Neural progenitor cell (in vitro differentiated cells): Measurements from ENCODE around the gene CAPN12. TPM values are rescaled to one million over a fixed set of nuclear protein-coding genes. Genes with fewer than 3 reads are reported as not detected.
"Not testable (repeated sequence)": the region's sequence is repeated elsewhere in the genome, so short reads cannot be mapped to it uniquely, and the experiment has no call there.

Source experiments
- DNase-seq: peaks from one replicate; pipeline ENCODE4 v3.0.0-alpha.2; 2016; ENCODE audit warnings: low spot score
- H2AFZ ChIP-seq: fragments of 200-600 bp; sonication (generic); replicated peaks from 2 replicates; pipeline ENCODE4 v1.6.1; 2016; ENCODE audit warnings: antibody characterized with exemption
- H3F3A ChIP-seq: fragments of 200-600 bp; sonication (generic); 2 replicates; pipeline ENCODE4 v1.6.1; 2016; ENCODE audit warnings: antibody characterized with exemption, low read depth
- H3K27ac ChIP-seq: fragments of 200-600 bp; sonication (generic); 2 replicates; pipeline ENCODE4 v1.5.1; 2016; ENCODE audit warnings: mild to moderate bottlenecking
- H3K27me3 ChIP-seq: fragments of 200-600 bp; sonication (generic); 2 replicates; pipeline ENCODE4 v1.6.1; 2016; ENCODE audit warnings: mild to moderate bottlenecking, moderate library complexity
- H3K36me3 ChIP-seq: fragments of 200-600 bp; sonication (generic); 2 replicates; pipeline ENCODE4 v1.5.1; 2016
- H3K4me1 ChIP-seq: fragments of 200-600 bp; sonication (generic); 2 replicates; pipeline ENCODE4 v1.6.1; 2016; ENCODE audit warnings: mixed run types
- H3K4me2 ChIP-seq: fragments of 200-600 bp; sonication (generic); 2 replicates; pipeline ENCODE4 v1.6.1; 2016
- H3K4me3 ChIP-seq: fragments of 200-600 bp; sonication (generic); 2 replicates; pipeline ENCODE4 v1.5.1; 2016
- H3K79me2 ChIP-seq: fragments of 200-600 bp; sonication (generic); 2 replicates; pipeline ENCODE4 v1.6.1; 2016; ENCODE audit warnings: low read depth
- H3K9ac ChIP-seq: fragments of 200-600 bp; sonication (generic); 2 replicates; pipeline ENCODE4 v1.6.1; 2016
- H3K9me3 ChIP-seq: fragments of 200-600 bp; sonication (generic); 2 replicates; pipeline ENCODE4 v1.5.1; 2016; ENCODE audit warnings: low read depth
- H4K20me1 ChIP-seq: fragments of 200-600 bp; sonication (generic); 2 replicates; pipeline ENCODE4 v1.6.1; 2016; ENCODE audit warnings: low read depth
- H3K27ac Mint-ChIP-seq: 3 replicates; pipeline ENCODE4 v1.8.0; 2021; ENCODE audit warnings: mixed read lengths
- H3K27me3 Mint-ChIP-seq: 2 replicates; pipeline ENCODE4 v1.8.0; 2022; ENCODE audit warnings: low read depth, mild to moderate bottlenecking, inconsistent platforms, moderate library complexity, mixed read lengths; ENCODE audit not compliant: insufficient read depth
- H3K36me3 Mint-ChIP-seq: 3 replicates; pipeline ENCODE4 v1.8.0; 2021; ENCODE audit warnings: mixed read lengths
- H3K4me1 Mint-ChIP-seq: 3 replicates; pipeline ENCODE4 v1.8.0; 2021; ENCODE audit warnings: mixed read lengths
- H3K4me3 Mint-ChIP-seq: 3 replicates; pipeline ENCODE4 v1.8.0; 2021; ENCODE audit warnings: mild to moderate bottlenecking, moderate library complexity, mixed read lengths
- H3K9me3 Mint-ChIP-seq: 3 replicates; pipeline ENCODE4 v1.8.0; 2020; ENCODE audit warnings: mixed read lengths
- CTCF ChIP-seq: fragments of 200-600 bp; sonication (generic); IDR thresholded peaks from 2 replicates; pipeline ENCODE4 v1.5.1; 2017; ENCODE audit warnings: antibody characterized with exemption, mild to moderate bottlenecking
- EZH2 ChIP-seq: fragments of 200-600 bp; sonication (generic); IDR thresholded peaks from 2 replicates; pipeline ENCODE4 v1.6.1; 2017; ENCODE audit warnings: antibody characterized with exemption, mild to moderate bottlenecking, moderate library complexity
- EZH2phosphoT487 ChIP-seq: fragments of 200-600 bp; sonication (generic); IDR thresholded peaks from 2 replicates; pipeline ENCODE4 v1.6.1; 2017; ENCODE audit warnings: antibody characterized with exemption
- total RNA-seq: library from RNA; depleted of rRNA; stranded (reverse); fragments of >200 nt; gene quantifications from 2 replicates; pipeline ENCODE4 v1.2.3, GENCODE V29; 2015; ENCODE audit warnings: low replicate concordance

The CAPN12 gene
- total RNA-seq, 1 donor from 2014 or later, result 1.0 TPM

- no peak overlapping the region for H3K4me3 Mint-ChIP-seq
- no peaks in the 10 kb centered on the region for H3K36me3 Mint-ChIP-seq
- Histone ChIP-seq H3F3A (no peaks in the 10 kb centered on the region), H3K4me1 (no peaks in the 10 kb centered on the region), H3K9me3 (no peaks in the 10 kb centered on the region), H4K20me1 (no peaks in the 10 kb centered on the region), H3K27me3 (no peaks in the 10 kb centered on the region), H3K4me2 (no peak overlapping the region), H3K4me3 (no peak overlapping the region), H3K36me3 (no peaks in the 10 kb centered on the region), H3K79me2 (no peaks in the 10 kb centered on the region), H3K27ac (no peak overlapping the region), H2AFZ (no peak overlapping the region), H3K9ac (no peak overlapping the region)
- no peak for TF ChIP-seq CTCF
- TF ChIP-seq EZH2, result no peak
- peaks cover 3% of the 10 kb centered on the region for H3K4me1 Mint-ChIP-seq
- peaks cover 4% of the 10 kb centered on the region for H3K27me3 Mint-ChIP-seq
- DNase-seq, result no peak
- no peaks in the 10 kb centered on the region for H3K9me3 Mint-ChIP-seq
- H3K27ac Mint-ChIP-seq, result no peak overlapping the region
These were observed 42.4 kb upstream of the CAPN12 start for GRCh38 chr19:38786572-38787265.

- H3K27me3 ChIP-seq, H3K9me3 Mint-ChIP-seq, H3K4me2 ChIP-seq, H3K79me2 ChIP-seq, H3K4me1 ChIP-seq, H3K27me3 Mint-ChIP-seq, H3K4me1 Mint-ChIP-seq, H3K4me3 Mint-ChIP-seq, DNase-seq, H3K36me3 ChIP-seq, H2AFZ ChIP-seq, H3K27ac ChIP-seq, H4K20me1 ChIP-seq, H3K4me3 ChIP-seq, H3K36me3 Mint-ChIP-seq, H3K9me3 ChIP-seq, H3K9ac ChIP-seq, H3F3A ChIP-seq, H3K27ac Mint-ChIP-seq: not testable (repeated sequence)
These were observed 41.8 kb upstream of the CAPN12 start for GRCh38 chr19:38786061-38786460.

GRCh38 chr19:38785187-38785699 is 41.0 kb upstream of the CAPN12 start:
- Histone ChIP-seq H3K4me2 (no peak overlapping the region), H3F3A (no peaks in the 10 kb centered on the region), H2AFZ (no peak overlapping the region), H3K27ac (no peak overlapping the region), H4K20me1 (no peaks in the 10 kb centered on the region), H3K27me3 (no peaks in the 10 kb centered on the region), H3K9ac (no peak overlapping the region), H3K4me3 (no peak overlapping the region), H3K9me3 (no peaks in the 10 kb centered on the region), H3K36me3 (no peaks in the 10 kb centered on the region), H3K79me2 (no peaks in the 10 kb centered on the region), H3K4me1 (no peaks in the 10 kb centered on the region)
- Mint-ChIP-seq H3K27ac (no peak overlapping the region), H3K4me1 (peaks cover 3% of the 10 kb centered on the region), H3K9me3 (no peaks in the 10 kb centered on the region), H3K27me3 (peaks cover 4% of the 10 kb centered on the region), H3K36me3 (no peaks in the 10 kb centered on the region), H3K4me3 (no peak overlapping the region)
- TF ChIP-seq EZH2phosphoT487 (no peak), EZH2 (no peak)
- no peak for DNase-seq

- Mint-ChIP-seq H3K4me1 (peaks cover 3% of the 10 kb centered on the region), H3K4me3 (no peak overlapping the region), H3K9me3 (no peaks in the 10 kb centered on the region), H3K27me3 (peaks cover 4% of the 10 kb centered on the region), H3K27ac (no peak overlapping the region), H3K36me3 (no peaks in the 10 kb centered on the region)
- no peaks in the 10 kb centered on the region for H3K79me2 ChIP-seq
- H3K36me3 ChIP-seq, result no peaks in the 10 kb centered on the region
- no peaks in the 10 kb centered on the region for H3K4me1 ChIP-seq
- H3K9me3 ChIP-seq, result no peaks in the 10 kb centered on the region
- no peaks in the 10 kb centered on the region for H3F3A ChIP-seq
- no peaks in the 10 kb centered on the region for H3K27me3 ChIP-seq
- no peak for TF ChIP-seq CTCF
- TF ChIP-seq EZH2, result no peak
- H3K9ac ChIP-seq, result no peak overlapping the region
- H3K4me2 ChIP-seq, result no peak overlapping the region
- no peak overlapping the region for H3K4me3 ChIP-seq
- H4K20me1 ChIP-seq, result no peaks in the 10 kb centered on the region
- H2AFZ ChIP-seq, result no peak overlapping the region
- no peak overlapping the region for H3K27ac ChIP-seq
- no peak for DNase-seq
These were observed 40.0 kb upstream of the CAPN12 start for GRCh38 chr19:38784224-38784623.

GRCh38 chr19:38782212-38782611 is 37.9 kb upstream of the CAPN12 start:
- not testable (repeated sequence) for H3K9ac ChIP-seq, H3K4me3 Mint-ChIP-seq, H3K4me3 ChIP-seq, H4K20me1 ChIP-seq, H3K27me3 Mint-ChIP-seq, H3K4me1 ChIP-seq, H3K9me3 ChIP-seq, H3F3A ChIP-seq, H3K27me3 ChIP-seq, H3K9me3 Mint-ChIP-seq, H3K4me2 ChIP-seq, H2AFZ ChIP-seq, H3K79me2 ChIP-seq, H3K36me3 Mint-ChIP-seq, DNase-seq, H3K4me1 Mint-ChIP-seq, H3K36me3 ChIP-seq, H3K27ac ChIP-seq, H3K27ac Mint-ChIP-seq
